ENCODE data around the gene HIVEP3. TPM values are rescaled to one million over a fixed set of nuclear protein-coding genes. Genes with fewer than 3 reads are reported as not detected.
A peak's percentile ranks its signal among the peaks of the same experiment; 100 is the strongest.
"Not testable (repeated sequence)": the region's sequence is repeated elsewhere in the genome, so short reads cannot be mapped to it uniquely, and the experiment has no call there.

HIVEP3 gene
- total RNA-seq: 10 to 100 TPM; 19.4 to 21.3 TPM

GRCh38 chr1:41918450-41919043 is at the start of gene HIVEP3:
Gene HIVEP3, minus strand, starts transcription at chr1:41918922.
- H3K27me3 Mint-ChIP-seq: no peaks in the 10 kb centered on the region
- peaks cover 3% of the 10 kb centered on the region for H3K9me3 Mint-ChIP-seq
- DNase-seq: no peak
- peaks cover 62% of the 10 kb centered on the region for H3K4me1 Mint-ChIP-seq
- peak within 1 kb of the TSS; percentile 89 for H3K27ac Mint-ChIP-seq
- no peaks in the 10 kb centered on the region for H3K36me3 Mint-ChIP-seq
- peak within 1 kb of the TSS; percentile 85 for H3K4me3 Mint-ChIP-seq

DNA sequence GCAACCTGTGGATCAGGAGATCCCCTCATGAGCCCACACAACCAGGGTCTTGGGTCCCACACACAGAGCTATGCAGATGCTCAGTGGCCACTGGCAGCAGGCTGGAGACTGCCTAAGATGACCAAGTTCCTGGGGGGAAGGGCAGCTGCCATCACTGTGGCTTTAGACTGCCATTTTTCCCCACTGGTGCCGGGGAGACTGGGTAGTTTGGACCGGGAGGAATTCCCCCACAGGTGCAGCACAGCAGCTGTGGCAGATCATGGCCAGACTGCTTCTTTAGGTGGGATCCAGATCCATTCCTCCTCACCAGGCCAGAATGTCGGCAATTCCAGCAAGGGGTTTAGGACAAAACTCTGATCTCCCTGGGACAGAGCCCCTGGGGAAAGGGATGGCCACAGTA is 45.7 kb upstream of the HIVEP3 start:
- Mint-ChIP-seq H3K4me1 (no peaks in the 10 kb centered on the region), H3K4me3 (no peak overlapping the region), H3K9me3 (peaks cover 13% of the 10 kb centered on the region), H3K27me3 (no peaks in the 10 kb centered on the region), H3K27ac (no peak overlapping the region), H3K36me3 (peaks cover 11% of the 10 kb centered on the region)
- DNase-seq: no peak

- Mint-ChIP-seq H3K9me3 (peaks cover 11% of the 10 kb centered on the region), H3K27ac (no peak overlapping the region), H3K27me3 (no peaks in the 10 kb centered on the region), H3K36me3 (peaks cover 11% of the 10 kb centered on the region), H3K4me1 (no peaks in the 10 kb centered on the region), H3K4me3 (no peak overlapping the region)
- no peak for DNase-seq
Observed at GRCh38 chr1:41963636-41964035, 44.9 kb upstream of the HIVEP3 start.

DNA sequence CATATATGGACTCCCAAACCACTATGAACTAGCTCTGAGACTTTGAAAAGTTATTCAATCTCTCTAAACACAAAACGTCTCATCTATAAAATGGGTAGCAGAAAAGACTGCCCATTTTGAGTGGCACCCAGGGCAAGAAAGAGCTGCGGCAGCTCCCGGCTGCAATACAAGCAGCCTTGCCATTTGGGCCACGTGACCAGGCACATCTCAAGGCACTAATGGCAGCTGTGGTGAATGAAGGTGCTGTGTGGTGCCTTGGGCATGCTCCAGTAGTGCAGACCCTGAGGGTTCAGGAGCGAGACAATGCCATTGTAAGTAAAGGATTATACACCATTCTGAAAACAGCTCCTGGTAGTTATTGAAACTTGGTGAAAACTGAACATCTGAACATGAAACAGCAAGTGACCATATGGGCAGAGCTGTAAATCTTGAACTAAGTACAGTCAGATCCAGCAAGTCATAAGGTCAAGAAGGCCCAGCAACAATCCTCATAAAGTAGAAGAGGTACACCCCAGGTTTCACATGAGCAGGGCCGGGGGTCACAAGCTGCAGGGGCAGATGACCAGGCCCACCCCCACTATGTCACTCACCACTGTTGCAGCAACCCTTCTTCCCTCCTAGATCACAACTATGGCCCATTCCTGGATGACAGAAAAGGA is 39.4 kb upstream of the HIVEP3 start:
- DNase-seq: no peak
- H3K4me1 Mint-ChIP-seq: peaks cover 13% of the 10 kb centered on the region
- no peaks in the 10 kb centered on the region for H3K9me3 Mint-ChIP-seq
- no peak overlapping the region for H3K27ac Mint-ChIP-seq
- peaks cover 4% of the 10 kb centered on the region for H3K36me3 Mint-ChIP-seq
- H3K27me3 Mint-ChIP-seq: no peaks in the 10 kb centered on the region
- H3K4me3 Mint-ChIP-seq: no peak overlapping the region

- no peak for DNase-seq
- Mint-ChIP-seq H3K27me3 (no peaks in the 10 kb centered on the region), H3K4me3 (no peak overlapping the region), H3K27ac (no peak overlapping the region), H3K4me1 (peaks cover 13% of the 10 kb centered on the region), H3K36me3 (peaks cover 4% of the 10 kb centered on the region), H3K9me3 (peaks cover 2% of the 10 kb centered on the region)
Observed at GRCh38 chr1:41957568-41957967, 38.8 kb upstream of the HIVEP3 start.

DNA sequence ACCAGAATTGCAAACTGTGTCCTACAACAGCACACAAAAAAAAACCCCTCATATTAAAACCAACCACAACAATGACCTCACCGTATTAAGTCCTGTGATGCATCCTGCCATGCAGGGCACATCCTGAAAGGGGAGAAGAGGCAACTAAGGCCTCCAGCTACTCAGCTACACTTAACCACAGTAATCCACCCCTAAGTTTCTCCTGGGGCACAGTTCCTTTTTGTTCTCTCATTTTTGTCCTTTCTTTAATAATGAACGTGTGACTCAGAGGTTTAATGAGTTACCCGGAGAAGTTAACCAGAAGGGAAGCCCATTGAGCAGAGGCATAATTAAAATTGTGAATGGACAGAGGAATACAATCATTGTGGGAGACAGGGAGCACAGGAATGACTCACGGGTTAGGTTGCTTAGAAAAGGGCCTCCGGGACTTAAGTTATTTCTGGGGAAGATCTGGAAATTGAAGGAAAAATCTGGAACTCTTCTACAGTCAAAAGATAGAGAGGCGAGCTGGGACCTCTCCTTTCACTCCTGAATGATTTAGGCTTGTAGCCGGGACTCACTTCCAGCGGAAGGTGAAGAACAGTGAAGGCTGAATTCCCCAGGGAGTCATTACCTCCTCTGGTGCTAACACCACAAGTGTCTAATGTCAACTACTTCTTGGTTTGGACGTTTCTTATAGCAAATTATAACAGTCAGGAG is 36.9 kb upstream of the HIVEP3 start:
- peaks cover 25% of the 10 kb centered on the region for H3K4me1 Mint-ChIP-seq
- H3K9me3 Mint-ChIP-seq: peaks cover 14% of the 10 kb centered on the region

GRCh38 chr1:41954533-41954944 is 35.8 kb upstream of the HIVEP3 start:
- Mint-ChIP-seq H3K9me3 (peaks cover 19% of the 10 kb centered on the region), H3K4me3 (no peak overlapping the region), H3K4me1 (peaks cover 32% of the 10 kb centered on the region), H3K36me3 (peaks cover 28% of the 10 kb centered on the region), H3K27ac (no peak overlapping the region), H3K27me3 (no peaks in the 10 kb centered on the region)
- DNase-seq: no peak

More for the DNA sequence above, 36.9 kb upstream of the HIVEP3 start:
- Mint-ChIP-seq H3K36me3 (peaks cover 19% of the 10 kb centered on the region), H3K27me3 (no peaks in the 10 kb centered on the region), H3K4me3 (no peak overlapping the region), H3K27ac (no peak overlapping the region)
- DNase-seq: peak; percentile 37

GRCh38 chr1:41953291-41953690 is 34.6 kb upstream of the HIVEP3 start:
- Mint-ChIP-seq H3K27ac (no peak overlapping the region), H3K4me3 (no peak overlapping the region), H3K36me3 (peaks cover 35% of the 10 kb centered on the region), H3K27me3 (no peaks in the 10 kb centered on the region), H3K9me3 (peaks cover 25% of the 10 kb centered on the region), H3K4me1 (peaks cover 40% of the 10 kb centered on the region)
- no peak for DNase-seq

DNA sequence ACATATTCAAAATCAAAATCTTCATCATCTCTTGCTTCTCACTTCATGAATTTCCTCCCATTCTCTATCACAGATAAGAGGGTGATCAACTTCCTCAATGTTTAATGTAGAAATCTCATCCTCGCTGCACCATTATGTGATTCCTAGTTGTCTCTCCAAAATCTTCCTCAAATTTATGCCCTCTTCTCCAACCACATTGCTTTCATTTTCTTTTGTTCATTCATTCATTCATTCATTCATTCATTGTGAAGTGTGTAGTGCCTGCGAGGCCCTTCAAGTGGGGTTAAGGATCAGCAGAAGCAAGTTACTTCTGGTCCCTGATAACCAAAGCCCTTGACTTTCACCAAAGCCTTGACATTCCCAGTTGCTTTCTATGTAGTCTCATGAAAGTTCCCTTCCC is 33.5 kb upstream of the HIVEP3 start:
- Mint-ChIP-seq H3K4me3 (no peak overlapping the region), H3K4me1 (peaks cover 40% of the 10 kb centered on the region), H3K36me3 (peaks cover 35% of the 10 kb centered on the region), H3K27me3 (no peaks in the 10 kb centered on the region), H3K9me3 (peaks cover 25% of the 10 kb centered on the region), H3K27ac (no peak overlapping the region)
- no peak for DNase-seq

GRCh38 chr1:41951492-41951891 is 32.8 kb upstream of the HIVEP3 start:
- peaks cover 25% of the 10 kb centered on the region for H3K9me3 Mint-ChIP-seq
- peaks cover 40% of the 10 kb centered on the region for H3K4me1 Mint-ChIP-seq
- H3K27ac Mint-ChIP-seq: peak overlapping the region; percentile 81
- not testable (repeated sequence) for H3K27me3 Mint-ChIP-seq, H3K4me3 Mint-ChIP-seq
- peak; percentile 32 for DNase-seq
- peaks cover 35% of the 10 kb centered on the region for H3K36me3 Mint-ChIP-seq

DNA sequence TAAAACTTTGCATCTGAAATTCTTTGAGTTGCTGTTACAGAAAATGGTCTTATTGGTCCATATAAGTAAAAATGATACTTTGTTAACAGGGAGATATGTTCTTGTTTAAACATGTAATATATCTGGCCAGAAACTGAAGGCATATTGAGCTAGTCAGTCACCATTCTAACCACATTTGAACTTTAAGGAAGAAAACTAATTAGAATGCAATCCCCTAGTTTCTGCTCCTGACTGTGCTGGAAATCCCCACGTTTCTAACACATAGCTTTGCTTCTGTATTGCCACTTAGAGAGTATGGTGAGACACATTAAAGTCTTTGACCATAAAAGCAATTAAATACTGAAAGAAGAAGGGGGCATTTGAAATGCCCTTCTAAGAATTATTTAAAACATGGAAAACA is 32.1 kb upstream of the HIVEP3 start:
- Mint-ChIP-seq H3K27me3 (no peaks in the 10 kb centered on the region), H3K36me3 (peaks cover 35% of the 10 kb centered on the region), H3K4me3 (peak overlapping the region; percentile 0), H3K27ac (peak overlapping the region; percentile 81), H3K9me3 (peaks cover 25% of the 10 kb centered on the region), H3K4me1 (peaks cover 38% of the 10 kb centered on the region)
- peak; percentile 7 for DNase-seq

- H3K36me3 Mint-ChIP-seq: peaks cover 22% of the 10 kb centered on the region
- H3K27me3 Mint-ChIP-seq, H3K4me3 Mint-ChIP-seq, H3K27ac Mint-ChIP-seq, DNase-seq: not testable (repeated sequence)
- H3K4me1 Mint-ChIP-seq: peaks cover 19% of the 10 kb centered on the region
- peaks cover 15% of the 10 kb centered on the region for H3K9me3 Mint-ChIP-seq
Observed at GRCh38 chr1:41945946-41946345, 27.2 kb upstream of the HIVEP3 start.

- no peak overlapping the region for H3K27ac Mint-ChIP-seq
Observed at GRCh38 chr1:41943717-41944116, 25.0 kb upstream of the HIVEP3 start.

DNA sequence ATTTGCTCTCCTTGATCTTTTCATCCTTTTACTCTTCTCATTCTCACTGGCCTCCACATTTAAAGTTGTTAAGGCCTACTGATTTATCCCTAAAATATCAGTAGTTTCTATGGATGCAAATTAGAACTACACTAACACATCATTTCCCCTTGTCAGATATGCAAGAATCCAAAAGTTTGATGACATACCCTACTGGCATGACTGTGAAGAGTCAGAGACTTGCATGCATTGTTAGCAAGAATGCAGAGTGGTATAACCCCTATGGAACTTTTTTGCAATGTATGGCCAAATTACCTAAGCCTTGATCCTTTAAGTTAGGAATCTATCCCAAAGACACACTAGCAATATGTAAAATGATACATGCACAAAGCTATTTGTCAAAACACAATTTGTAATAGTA is 23.6 kb upstream of the HIVEP3 start:
- peaks cover 4% of the 10 kb centered on the region for H3K9me3 Mint-ChIP-seq
- H3K27ac Mint-ChIP-seq: no peak overlapping the region
- H3K36me3 Mint-ChIP-seq: peaks cover 4% of the 10 kb centered on the region
- H3K27me3 Mint-ChIP-seq: no peaks in the 10 kb centered on the region
- no peak overlapping the region for H3K4me3 Mint-ChIP-seq
- peaks cover 5% of the 10 kb centered on the region for H3K4me1 Mint-ChIP-seq
- DNase-seq: no peak

More at GRCh38 chr1:41943717-41944116, 25.0 kb upstream of the HIVEP3 start:
- no peak overlapping the region for H3K4me3 Mint-ChIP-seq
- H3K36me3 Mint-ChIP-seq: peaks cover 4% of the 10 kb centered on the region
- H3K27me3 Mint-ChIP-seq: no peaks in the 10 kb centered on the region
- H3K9me3 Mint-ChIP-seq: peaks cover 4% of the 10 kb centered on the region
- no peak for DNase-seq
- peaks cover 7% of the 10 kb centered on the region for H3K4me1 Mint-ChIP-seq

DNA sequence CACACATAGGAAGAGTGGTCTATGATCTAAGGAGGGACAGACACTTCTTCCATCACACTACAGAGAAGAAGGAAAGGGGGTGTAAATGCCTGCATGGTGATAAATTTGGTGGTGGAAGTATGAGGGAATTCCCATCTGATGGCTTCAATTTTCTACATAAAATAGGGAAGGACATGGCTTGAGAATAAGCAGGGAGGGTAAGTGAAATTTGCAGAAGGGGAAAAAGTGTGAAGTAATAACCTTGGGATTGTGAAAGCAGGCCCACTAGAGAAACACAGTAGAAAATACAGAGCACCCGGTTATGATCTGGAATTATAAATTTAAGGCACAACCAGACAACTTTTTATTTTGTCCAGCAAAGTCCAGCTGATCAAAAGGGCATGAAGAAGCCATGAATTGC is 22.7 kb upstream of the HIVEP3 start:
- peaks cover 5% of the 10 kb centered on the region for H3K4me1 Mint-ChIP-seq
- no peak for DNase-seq
- peaks cover 4% of the 10 kb centered on the region for H3K9me3 Mint-ChIP-seq
- no peak overlapping the region for H3K4me3 Mint-ChIP-seq
- peaks cover 4% of the 10 kb centered on the region for H3K36me3 Mint-ChIP-seq
- no peak overlapping the region for H3K27ac Mint-ChIP-seq
- H3K27me3 Mint-ChIP-seq: no peaks in the 10 kb centered on the region
